Natural killer cell (primary cell): ENCODE measurements around the gene OSM. TPM values are rescaled to one million over a fixed set of nuclear protein-coding genes. Genes with fewer than 3 reads are reported as not detected.

Experiments
- ATAC-seq, 3 donors: fragments of 150-1000 bp in 2 of 3; fragments of 200-7000 bp in 1 of 3; cut with Tn5 transposase; 1 replicate in 1 of 3; 2 replicates in 2 of 3; pipeline ENCODE4 v1.10.0; 2021; ENCODE audit warnings: mild to moderate bottlenecking in 2 of 3, moderate library complexity in 2 of 3
- DNase-seq, 2 donors: peaks; one replicate each; pipeline versions ENCODE4 v3.0.0 to v3.0.0-alpha.2; 2013 to 2021; ENCODE audit warnings: mixed read lengths in 1 of 2
- H3K27ac ChIP-seq: one replicate; pipeline ENCODE4 v1.5.1; 2013; ENCODE audit warnings: mild to moderate bottlenecking, low read length
- H3K27me3 ChIP-seq: one replicate; pipeline ENCODE4 v1.6.1; 2013; ENCODE audit warnings: low read length; ENCODE audit not compliant: control insufficient read depth, insufficient read depth
- H3K36me3 ChIP-seq: one replicate; pipeline ENCODE4 v1.6.1; 2013; ENCODE audit warnings: low read length; ENCODE audit not compliant: control insufficient read depth, insufficient read depth
- H3K4me1 ChIP-seq: one replicate; pipeline ENCODE4 v1.6.1; 2013; ENCODE audit warnings: low read length; ENCODE audit not compliant: control insufficient read depth, insufficient read depth
- H3K4me3 ChIP-seq: one replicate; pipeline ENCODE4 v1.5.1; 2013; ENCODE audit warnings: low read length
- H3K9me3 ChIP-seq: one replicate; pipeline ENCODE4 v1.6.1; 2013; ENCODE audit warnings: low read length; ENCODE audit not compliant: control insufficient read depth, insufficient read depth
- H3K27ac Mint-ChIP-seq, 2 donors: one replicate each; pipeline ENCODE4 v1.8.0; 2022; ENCODE audit warnings: mild to moderate bottlenecking in 2 of 2, mixed read lengths in 2 of 2, moderate library complexity in 1 of 2
- H3K27me3 Mint-ChIP-seq, 2 donors: one replicate each; pipeline ENCODE4 v1.8.0; 2022; ENCODE audit warnings: low read depth in 2 of 2, mixed read lengths in 2 of 2
- H3K36me3 Mint-ChIP-seq: one replicate; pipeline ENCODE4 v1.8.0; 2022; ENCODE audit warnings: mixed read lengths
- H3K4me1 Mint-ChIP-seq, 2 donors: one replicate each; pipeline ENCODE4 v1.8.0; 2022; ENCODE audit warnings: mixed read lengths in 2 of 2
- H3K4me3 Mint-ChIP-seq: one replicate; pipeline ENCODE4 v1.8.0; 2022; ENCODE audit warnings: mild to moderate bottlenecking, moderate library complexity, mixed read lengths
- H3K9me3 Mint-ChIP-seq, 2 donors: one replicate each; pipeline ENCODE4 v1.8.0; 2022; ENCODE audit warnings: mixed read lengths in 2 of 2
- CTCF ChIP-seq: fragments of 200-600 bp; IDR thresholded peaks from one replicate; pipeline ENCODE4 v1.8.0; 2022; ENCODE audit warnings: antibody characterized with exemption
- whole genome bisulfite sequencing: methylation state at CpG from one replicate; pipeline ENCODE4 v1.1.7; 2013; ENCODE audit warnings: missing lambda C conversion rate; ENCODE audit not compliant: insufficient coverage; 5-methylcytosine and 5-hydroxymethylcytosine counted together
- intact Hi-C: fragments of 100-400 bp; cut with micrococcal nuclease; formaldehyde crosslinking; loops from one replicate; pipeline ENCODE4 v1.14.2; 2022
- total RNA-seq, 4 donors: library from RNA; stranded (reverse); fragments of 120-200 nt in 1 of 4; gene quantifications; one replicate each; pipeline versions ENCODE4 v1.2.3 to v1.2.4, GENCODE V29; 2013 to 2022

Gene OSM
- total RNA-seq, 3 donors from 2014 or later (not counting 1 experiment from before 2014, with no cell fraction given), result 17.4 to 142 (median 18.1) TPM

GRCh38 chr22:30238661-30239487, 27.8 kb downstream of the OSM start:
- H3K36me3 Mint-ChIP-seq, result no peaks in the 10 kb centered on the region
- TF ChIP-seq CTCF, result no peak
- Histone ChIP-seq H3K36me3 (no peaks in the 10 kb centered on the region), H3K4me3 (no peak overlapping the region), H3K4me1 (no peaks in the 10 kb centered on the region), H3K27me3 (no peaks in the 10 kb centered on the region), H3K9me3 (no peaks in the 10 kb centered on the region), H3K27ac (no peak overlapping the region)
- no peaks in the 10 kb centered on the region for H3K4me1 Mint-ChIP-seq
- no peak overlapping the region for H3K27ac Mint-ChIP-seq
- intact Hi-C loops, result loop anchor here (5.0 kb wide), 1 partner anchor 42 kb away; no protein-coding TSS in a partner anchor
- ATAC-seq (no peak), DNase-seq (no peak)
- WGBS, result 92% methylated on average over 27 of the region's 27 CpGs
- H3K4me3 Mint-ChIP-seq, result no peak overlapping the region
- no peaks in the 10 kb centered on the region for H3K9me3 Mint-ChIP-seq
- no peaks in the 10 kb centered on the region for H3K27me3 Mint-ChIP-seq

GRCh38 chr22:30238136-30238535, 28.5 kb downstream of the OSM start:
- intact Hi-C loops, result loop anchor here (5.0 kb wide), 1 partner anchor 41 kb away; no protein-coding TSS in a partner anchor
- DNase-seq (no peak), ATAC-seq (no peak)
- H3K9me3 ChIP-seq, result no peaks in the 10 kb centered on the region
- H3K4me3 ChIP-seq, result no peak overlapping the region
- H3K36me3 Mint-ChIP-seq, result no peaks in the 10 kb centered on the region
- no peaks in the 10 kb centered on the region for H3K4me1 Mint-ChIP-seq
- 97% methylated on average over 9 of the region's 9 CpGs for WGBS
- H3K27me3 ChIP-seq, result no peaks in the 10 kb centered on the region
- no peak overlapping the region for H3K4me3 Mint-ChIP-seq
- no peaks in the 10 kb centered on the region for H3K36me3 ChIP-seq
- H3K27ac Mint-ChIP-seq, result no peak overlapping the region
- TF ChIP-seq CTCF, result no peak
- no peaks in the 10 kb centered on the region for H3K9me3 Mint-ChIP-seq
- no peaks in the 10 kb centered on the region for H3K27me3 Mint-ChIP-seq
- no peaks in the 10 kb centered on the region for H3K4me1 ChIP-seq
- H3K27ac ChIP-seq, result no peak overlapping the region

GRCh38 chr22:30236875-30237274, 29.8 kb downstream of the OSM start:
- Histone ChIP-seq H3K4me1 (no peaks in the 10 kb centered on the region), H3K9me3 (no peaks in the 10 kb centered on the region), H3K36me3 (no peaks in the 10 kb centered on the region), H3K27me3 (no peaks in the 10 kb centered on the region), H3K4me3 (no peak overlapping the region), H3K27ac (no peak overlapping the region)
- no peak overlapping the region for H3K27ac Mint-ChIP-seq
- no peaks in the 10 kb centered on the region for H3K4me1 Mint-ChIP-seq
- no peak for TF ChIP-seq CTCF
- H3K27me3 Mint-ChIP-seq, result no peaks in the 10 kb centered on the region
- WGBS, result 97% methylated on average over 5 of the region's 5 CpGs
- H3K36me3 Mint-ChIP-seq, result no peaks in the 10 kb centered on the region
- no peak overlapping the region for H3K4me3 Mint-ChIP-seq
- H3K9me3 Mint-ChIP-seq, result no peaks in the 10 kb centered on the region
- DNase-seq (no peak), ATAC-seq (no peak)
- intact Hi-C loops, result loop anchor here (5.0 kb wide), 1 partner anchor 40 kb away; no protein-coding TSS in a partner anchor
